HEK293 (cell line): ENCODE measurements around the gene GREB1L.

ENCODE experiments used
- CTCF ChIP-seq: fragments of 450-650 bp; formaldehyde crosslinking; IDR thresholded peaks from 2 replicates; pipeline ENCODE4 v1.5.1; 2016; ENCODE audit warnings: missing biosample characterization, missing genetic modification characterization
- MEIS1 ChIP-seq: sonication (generic); formaldehyde crosslinking; IDR thresholded peaks from 2 replicates; pipeline ENCODE4 v1.8.1; 2022; ENCODE audit warnings: missing genetic modification reagents, mild to moderate bottlenecking, borderline replicate concordance
- REST ChIP-seq: fragments of 450-650 bp; formaldehyde crosslinking; IDR thresholded peaks from 2 replicates; pipeline ENCODE4 v1.5.1; 2016; ENCODE audit warnings: missing biosample characterization, missing genetic modification characterization
- YY1 ChIP-seq: fragments of 450-650 bp; formaldehyde crosslinking; IDR thresholded peaks from 2 replicates; pipeline ENCODE4 v1.5.1; 2018; ENCODE audit warnings: missing biosample characterization, missing genetic modification characterization
- ZNF148 ChIP-seq: fragments of 450-650 bp; formaldehyde crosslinking; IDR thresholded peaks from 2 replicates; pipeline ENCODE4 v1.5.0; 2017; ENCODE audit warnings: missing biosample characterization, missing genetic modification characterization, borderline replicate concordance
- ZNF658 ChIP-seq: fragments of 450-650 bp; formaldehyde crosslinking; IDR thresholded peaks from 2 replicates; pipeline ENCODE4; 2016; ENCODE audit warnings: missing biosample characterization, missing genetic modification characterization
- ZNF707 ChIP-seq: fragments of 450-650 bp; formaldehyde crosslinking; IDR thresholded peaks from 2 replicates; pipeline ENCODE4 v1.5.1; 2016; ENCODE audit warnings: missing biosample characterization, missing genetic modification characterization
- ZSCAN4 ChIP-seq: fragments of 450-650 bp; formaldehyde crosslinking; IDR thresholded peaks from 2 replicates; pipeline ENCODE4 v1.5.1; 2017; ENCODE audit warnings: missing biosample characterization, missing genetic modification characterization

GRCh38 chr18:21218862-21219261 is 23.2 kb upstream of the GREB1L start:
- TF ChIP-seq CTCF (tag by site-specific recombination) (no peak), MEIS1 (CRISPR knock-in tag) (no peak), REST (tag by site-specific recombination) (no peak), ZNF707 (tag by site-specific recombination) (no peak), ZSCAN4 (tag by site-specific recombination) (no peak), ZNF658 (tag by site-specific recombination) (no peak), YY1 (tag by site-specific recombination) (peak; percentile 32; the same call in 1 of the 2 replicates), ZNF148 (tag by site-specific recombination) (no peak)
